ENCODE data around the gene OR10D3.

- TF ChIP-seq, protein P1, sequence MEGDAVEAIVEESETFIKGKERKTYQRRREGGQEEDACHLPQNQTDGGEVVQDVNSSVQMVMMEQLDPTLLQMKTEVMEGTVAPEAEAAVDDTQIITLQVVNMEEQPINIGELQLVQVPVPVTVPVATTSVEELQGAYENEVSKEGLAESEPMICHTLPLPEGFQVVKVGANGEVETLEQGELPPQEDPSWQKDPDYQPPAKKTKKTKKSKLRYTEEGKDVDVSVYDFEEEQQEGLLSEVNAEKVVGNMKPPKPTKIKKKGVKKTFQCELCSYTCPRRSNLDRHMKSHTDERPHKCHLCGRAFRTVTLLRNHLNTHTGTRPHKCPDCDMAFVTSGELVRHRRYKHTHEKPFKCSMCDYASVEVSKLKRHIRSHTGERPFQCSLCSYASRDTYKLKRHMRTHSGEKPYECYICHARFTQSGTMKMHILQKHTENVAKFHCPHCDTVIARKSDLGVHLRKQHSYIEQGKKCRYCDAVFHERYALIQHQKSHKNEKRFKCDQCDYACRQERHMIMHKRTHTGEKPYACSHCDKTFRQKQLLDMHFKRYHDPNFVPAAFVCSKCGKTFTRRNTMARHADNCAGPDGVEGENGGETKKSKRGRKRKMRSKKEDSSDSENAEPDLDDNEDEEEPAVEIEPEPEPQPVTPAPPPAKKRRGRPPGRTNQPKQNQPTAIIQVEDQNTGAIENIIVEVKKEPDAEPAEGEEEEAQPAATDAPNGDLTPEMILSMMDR (IDR thresholded peaks at IDR 0.05) = no peak
- no peak for TF ChIP-seq POLR2A (IDR thresholded peaks at IDR 0.05)
Measured at GRCh38 chr11:124143034-124143433, 40.1 kb upstream of the OR10D3 start.
